DOHH2 (cell line): ENCODE measurements around the gene RHOBTB3.

Experiments
- H3F3A ChIP-seq: fragments of 200-600 bp; sonication (generic), shearing (Covaris generic); 2 replicates; pipeline ENCODE4 v1.6.0; 2016; ENCODE audit warnings: antibody characterized with exemption, mild to moderate bottlenecking; ENCODE audit not compliant: control insufficient read depth, insufficient read depth
- H3K27ac ChIP-seq: fragments of 200-600 bp; sonication (generic); 2 replicates; pipeline ENCODE4 v1.5.1; 2014; ENCODE audit warnings: low read depth, mild to moderate bottlenecking, low read length, moderate library complexity
- H3K27me3 ChIP-seq: fragments of 200-600 bp; sonication (generic); 2 replicates; pipeline ENCODE4 v1.6.1; 2014; ENCODE audit warnings: mild to moderate bottlenecking, low read length, mixed read lengths; ENCODE audit not compliant: control insufficient read depth
- H3K36me3 ChIP-seq: fragments of 200-600 bp; sonication (generic); 2 replicates; pipeline ENCODE4 v1.6.1; 2014; ENCODE audit warnings: mild to moderate bottlenecking, low read length, moderate library complexity, mixed read lengths; ENCODE audit not compliant: control insufficient read depth
- H3K4me1 ChIP-seq: fragments of 200-600 bp; sonication (generic); 2 replicates; pipeline ENCODE4 v1.6.1; 2014; ENCODE audit warnings: mild to moderate bottlenecking, low read length, mixed read lengths; ENCODE audit not compliant: control insufficient read depth
- H3K4me2 ChIP-seq: fragments of 200-600 bp; sonication (generic); 2 replicates; pipeline ENCODE4 v1.6.0; 2014; ENCODE audit warnings: mild to moderate bottlenecking, low read length, moderate library complexity
- H3K4me3 ChIP-seq: fragments of 200-600 bp; sonication (generic); 2 replicates; pipeline ENCODE4 v1.5.1; 2014; ENCODE audit warnings: mild to moderate bottlenecking, low read length, mixed read lengths
- H3K79me2 ChIP-seq: fragments of 200-600 bp; sonication (generic); 2 replicates; pipeline ENCODE4 v1.6.1; 2014; ENCODE audit warnings: mild to moderate bottlenecking, low read length, mixed read lengths; ENCODE audit not compliant: control insufficient read depth
- H3K9me2 ChIP-seq: fragments of 200-600 bp; sonication (generic); replicated peaks from 2 replicates; pipeline ENCODE4 v1.6.1; 2014; ENCODE audit warnings: mild to moderate bottlenecking, low read length, mixed read lengths; ENCODE audit not compliant: control insufficient read depth
- H3K9me3 ChIP-seq: fragments of 200-600 bp; sonication (generic); 2 replicates; pipeline ENCODE4 v1.6.1; 2014; ENCODE audit warnings: antibody characterized with exemption, low read length, mixed read lengths; ENCODE audit not compliant: control insufficient read depth, insufficient read depth
- H4K20me1 ChIP-seq: fragments of 200-600 bp; sonication (generic); 2 replicates; pipeline ENCODE4 v1.6.0; 2014; ENCODE audit warnings: low read depth, mild to moderate bottlenecking, antibody characterized with exemption, low read length, moderate library complexity; ENCODE audit not compliant: control insufficient read depth, insufficient read depth
- EZH2phosphoT487 ChIP-seq: fragments of 200-600 bp; sonication (generic); IDR thresholded peaks from 2 replicates; pipeline ENCODE4 v1.6.1; 2017; ENCODE audit warnings: borderline replicate concordance, mild to moderate bottlenecking, antibody characterized with exemption, low read length, moderate library complexity, mixed read lengths
- TF ChIP-seq, protein P1 (sequence below): fragments of 200-600 bp; sonication (generic); IDR thresholded peaks from one replicate; pipeline ENCODE4 v1.5.1; 2014; ENCODE audit warnings: antibody characterized with exemption, mild to moderate bottlenecking, low read depth, low read length; ENCODE audit not compliant: poor library complexity, severe bottlenecking

Gene RHOBTB3

DNA sequence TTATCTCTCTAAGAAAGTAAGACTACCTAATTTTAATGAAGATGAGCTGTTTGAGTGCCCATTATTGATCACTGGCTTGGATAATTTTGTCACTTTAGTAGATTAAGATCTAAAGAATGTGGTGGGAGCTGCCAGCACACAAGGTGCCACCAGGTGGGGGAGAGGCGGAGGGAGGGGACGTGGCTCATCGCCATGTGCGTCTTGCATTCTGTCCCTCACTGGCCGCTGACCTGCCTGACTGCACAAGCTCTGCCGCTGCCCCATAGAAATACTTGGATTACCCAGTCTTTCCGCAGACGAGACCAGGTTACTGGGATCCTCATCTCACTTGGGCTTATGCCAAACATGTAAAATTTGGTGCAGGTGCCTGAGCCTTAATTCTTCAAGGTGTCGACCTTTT is 37.6 kb downstream of the RHOBTB3 start:
- Histone ChIP-seq H3K4me2 (no peak overlapping the region), H3K27me3 (no peaks in the 10 kb centered on the region), H3K9me2 (no peaks in the 10 kb centered on the region), H3F3A (no peaks in the 10 kb centered on the region), H3K27ac (no peak overlapping the region), H3K9me3 (no peaks in the 10 kb centered on the region), H3K4me3 (no peak overlapping the region), H3K79me2 (no peaks in the 10 kb centered on the region), H3K4me1 (no peaks in the 10 kb centered on the region), H3K36me3 (no peaks in the 10 kb centered on the region), H4K20me1 (no peaks in the 10 kb centered on the region)
- TF ChIP-seq, protein P1, sequence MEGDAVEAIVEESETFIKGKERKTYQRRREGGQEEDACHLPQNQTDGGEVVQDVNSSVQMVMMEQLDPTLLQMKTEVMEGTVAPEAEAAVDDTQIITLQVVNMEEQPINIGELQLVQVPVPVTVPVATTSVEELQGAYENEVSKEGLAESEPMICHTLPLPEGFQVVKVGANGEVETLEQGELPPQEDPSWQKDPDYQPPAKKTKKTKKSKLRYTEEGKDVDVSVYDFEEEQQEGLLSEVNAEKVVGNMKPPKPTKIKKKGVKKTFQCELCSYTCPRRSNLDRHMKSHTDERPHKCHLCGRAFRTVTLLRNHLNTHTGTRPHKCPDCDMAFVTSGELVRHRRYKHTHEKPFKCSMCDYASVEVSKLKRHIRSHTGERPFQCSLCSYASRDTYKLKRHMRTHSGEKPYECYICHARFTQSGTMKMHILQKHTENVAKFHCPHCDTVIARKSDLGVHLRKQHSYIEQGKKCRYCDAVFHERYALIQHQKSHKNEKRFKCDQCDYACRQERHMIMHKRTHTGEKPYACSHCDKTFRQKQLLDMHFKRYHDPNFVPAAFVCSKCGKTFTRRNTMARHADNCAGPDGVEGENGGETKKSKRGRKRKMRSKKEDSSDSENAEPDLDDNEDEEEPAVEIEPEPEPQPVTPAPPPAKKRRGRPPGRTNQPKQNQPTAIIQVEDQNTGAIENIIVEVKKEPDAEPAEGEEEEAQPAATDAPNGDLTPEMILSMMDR: no peak
- no peak for TF ChIP-seq EZH2phosphoT487

DNA sequence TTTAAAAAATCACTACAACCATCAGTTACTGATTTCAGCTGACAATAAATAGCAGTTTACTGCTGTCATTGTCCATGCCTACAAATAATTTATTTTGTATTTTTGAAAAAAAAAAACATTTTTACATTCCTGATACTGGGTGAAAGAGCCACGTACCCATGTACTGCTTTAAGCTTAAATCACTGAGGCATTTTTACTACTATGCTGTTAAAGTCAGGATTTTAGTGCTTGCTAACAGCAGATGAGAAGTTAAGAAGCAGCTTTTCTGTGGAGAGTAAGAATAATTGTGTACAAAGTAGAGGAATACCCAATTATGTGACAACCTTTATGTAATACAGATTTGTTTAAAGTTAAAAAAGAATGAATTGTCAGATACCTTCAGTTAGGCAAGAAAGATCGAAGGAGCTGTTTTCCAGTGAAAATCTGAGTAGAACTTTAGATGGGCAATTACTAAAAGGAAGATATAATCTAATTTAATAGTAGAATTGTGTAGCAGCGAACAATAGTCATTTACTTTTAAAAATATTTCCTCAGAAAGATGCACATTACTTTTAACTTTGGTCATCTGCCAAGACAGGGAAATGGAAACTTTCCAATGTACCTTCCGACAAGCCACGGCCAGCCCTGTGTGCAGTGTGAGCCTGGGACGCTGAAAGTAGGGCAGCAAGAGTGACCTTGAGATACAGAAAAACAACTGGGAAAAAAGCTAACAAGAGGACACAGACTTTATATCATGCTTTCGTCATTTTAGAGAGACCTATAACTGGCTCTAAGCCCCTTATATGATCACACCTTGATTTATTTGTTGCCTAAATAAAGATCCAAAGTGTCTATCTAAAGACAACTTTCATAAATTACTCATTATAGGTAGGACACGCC is 39.9 kb downstream of the RHOBTB3 start:
- Histone ChIP-seq H3K4me2 (no peak overlapping the region), H3K79me2 (no peaks in the 10 kb centered on the region), H3K9me3 (no peaks in the 10 kb centered on the region), H3K27me3 (no peaks in the 10 kb centered on the region), H3K9me2 (no peaks in the 10 kb centered on the region), H3K36me3 (no peaks in the 10 kb centered on the region), H3K4me3 (no peak overlapping the region), H4K20me1 (no peaks in the 10 kb centered on the region), H3F3A (no peaks in the 10 kb centered on the region), H3K27ac (no peak overlapping the region), H3K4me1 (no peaks in the 10 kb centered on the region)
- TF ChIP-seq EZH2phosphoT487: no peak
- TF ChIP-seq, protein P1: no peak

DNA sequence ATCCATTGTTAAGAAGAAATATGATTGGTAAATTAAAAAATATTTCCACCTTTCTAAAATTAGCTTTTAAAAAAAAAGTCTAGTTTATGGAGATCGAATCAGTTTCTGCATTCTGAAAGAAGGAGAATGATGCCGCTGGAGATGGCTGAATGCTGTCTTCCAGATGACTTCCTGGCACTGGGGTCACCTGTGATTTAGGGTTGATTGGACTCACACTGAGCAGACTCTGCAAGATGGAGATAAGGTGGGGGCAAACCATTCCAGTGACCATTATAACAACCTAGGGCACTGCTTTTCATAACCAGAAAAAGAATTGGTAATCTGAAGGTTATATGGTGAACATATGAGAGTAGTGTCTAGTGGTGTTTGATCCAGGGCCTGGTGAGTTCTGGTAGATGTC is 40.8 kb downstream of the RHOBTB3 start:
- Histone ChIP-seq H3K27ac (no peak overlapping the region), H3K27me3 (no peaks in the 10 kb centered on the region), H3K79me2 (no peaks in the 10 kb centered on the region), H3K4me3 (no peak overlapping the region), H4K20me1 (no peaks in the 10 kb centered on the region), H3K4me2 (no peak overlapping the region), H3K36me3 (no peaks in the 10 kb centered on the region), H3K4me1 (no peaks in the 10 kb centered on the region), H3K9me3 (no peaks in the 10 kb centered on the region), H3K9me2 (no peaks in the 10 kb centered on the region), H3F3A (no peaks in the 10 kb centered on the region)
- TF ChIP-seq, protein P1: no peak
- no peak for TF ChIP-seq EZH2phosphoT487
